ENCODE measurements around the gene HLCS. TPM values are rescaled to one million over a fixed set of nuclear protein-coding genes. Genes with fewer than 3 reads are reported as not detected.

The HLCS gene
- total and polyA plus RNA-seq, 2 of the 8 experiments (the other 6 are each of a cell fraction or from before 2014, with no cell fraction given), result 4.7 to 12.2 TPM

GRCh38 chr21:36753556-36753955 lies 212.9 kb downstream of the HLCS start (continued):
- TF ChIP-seq, protein P1, sequence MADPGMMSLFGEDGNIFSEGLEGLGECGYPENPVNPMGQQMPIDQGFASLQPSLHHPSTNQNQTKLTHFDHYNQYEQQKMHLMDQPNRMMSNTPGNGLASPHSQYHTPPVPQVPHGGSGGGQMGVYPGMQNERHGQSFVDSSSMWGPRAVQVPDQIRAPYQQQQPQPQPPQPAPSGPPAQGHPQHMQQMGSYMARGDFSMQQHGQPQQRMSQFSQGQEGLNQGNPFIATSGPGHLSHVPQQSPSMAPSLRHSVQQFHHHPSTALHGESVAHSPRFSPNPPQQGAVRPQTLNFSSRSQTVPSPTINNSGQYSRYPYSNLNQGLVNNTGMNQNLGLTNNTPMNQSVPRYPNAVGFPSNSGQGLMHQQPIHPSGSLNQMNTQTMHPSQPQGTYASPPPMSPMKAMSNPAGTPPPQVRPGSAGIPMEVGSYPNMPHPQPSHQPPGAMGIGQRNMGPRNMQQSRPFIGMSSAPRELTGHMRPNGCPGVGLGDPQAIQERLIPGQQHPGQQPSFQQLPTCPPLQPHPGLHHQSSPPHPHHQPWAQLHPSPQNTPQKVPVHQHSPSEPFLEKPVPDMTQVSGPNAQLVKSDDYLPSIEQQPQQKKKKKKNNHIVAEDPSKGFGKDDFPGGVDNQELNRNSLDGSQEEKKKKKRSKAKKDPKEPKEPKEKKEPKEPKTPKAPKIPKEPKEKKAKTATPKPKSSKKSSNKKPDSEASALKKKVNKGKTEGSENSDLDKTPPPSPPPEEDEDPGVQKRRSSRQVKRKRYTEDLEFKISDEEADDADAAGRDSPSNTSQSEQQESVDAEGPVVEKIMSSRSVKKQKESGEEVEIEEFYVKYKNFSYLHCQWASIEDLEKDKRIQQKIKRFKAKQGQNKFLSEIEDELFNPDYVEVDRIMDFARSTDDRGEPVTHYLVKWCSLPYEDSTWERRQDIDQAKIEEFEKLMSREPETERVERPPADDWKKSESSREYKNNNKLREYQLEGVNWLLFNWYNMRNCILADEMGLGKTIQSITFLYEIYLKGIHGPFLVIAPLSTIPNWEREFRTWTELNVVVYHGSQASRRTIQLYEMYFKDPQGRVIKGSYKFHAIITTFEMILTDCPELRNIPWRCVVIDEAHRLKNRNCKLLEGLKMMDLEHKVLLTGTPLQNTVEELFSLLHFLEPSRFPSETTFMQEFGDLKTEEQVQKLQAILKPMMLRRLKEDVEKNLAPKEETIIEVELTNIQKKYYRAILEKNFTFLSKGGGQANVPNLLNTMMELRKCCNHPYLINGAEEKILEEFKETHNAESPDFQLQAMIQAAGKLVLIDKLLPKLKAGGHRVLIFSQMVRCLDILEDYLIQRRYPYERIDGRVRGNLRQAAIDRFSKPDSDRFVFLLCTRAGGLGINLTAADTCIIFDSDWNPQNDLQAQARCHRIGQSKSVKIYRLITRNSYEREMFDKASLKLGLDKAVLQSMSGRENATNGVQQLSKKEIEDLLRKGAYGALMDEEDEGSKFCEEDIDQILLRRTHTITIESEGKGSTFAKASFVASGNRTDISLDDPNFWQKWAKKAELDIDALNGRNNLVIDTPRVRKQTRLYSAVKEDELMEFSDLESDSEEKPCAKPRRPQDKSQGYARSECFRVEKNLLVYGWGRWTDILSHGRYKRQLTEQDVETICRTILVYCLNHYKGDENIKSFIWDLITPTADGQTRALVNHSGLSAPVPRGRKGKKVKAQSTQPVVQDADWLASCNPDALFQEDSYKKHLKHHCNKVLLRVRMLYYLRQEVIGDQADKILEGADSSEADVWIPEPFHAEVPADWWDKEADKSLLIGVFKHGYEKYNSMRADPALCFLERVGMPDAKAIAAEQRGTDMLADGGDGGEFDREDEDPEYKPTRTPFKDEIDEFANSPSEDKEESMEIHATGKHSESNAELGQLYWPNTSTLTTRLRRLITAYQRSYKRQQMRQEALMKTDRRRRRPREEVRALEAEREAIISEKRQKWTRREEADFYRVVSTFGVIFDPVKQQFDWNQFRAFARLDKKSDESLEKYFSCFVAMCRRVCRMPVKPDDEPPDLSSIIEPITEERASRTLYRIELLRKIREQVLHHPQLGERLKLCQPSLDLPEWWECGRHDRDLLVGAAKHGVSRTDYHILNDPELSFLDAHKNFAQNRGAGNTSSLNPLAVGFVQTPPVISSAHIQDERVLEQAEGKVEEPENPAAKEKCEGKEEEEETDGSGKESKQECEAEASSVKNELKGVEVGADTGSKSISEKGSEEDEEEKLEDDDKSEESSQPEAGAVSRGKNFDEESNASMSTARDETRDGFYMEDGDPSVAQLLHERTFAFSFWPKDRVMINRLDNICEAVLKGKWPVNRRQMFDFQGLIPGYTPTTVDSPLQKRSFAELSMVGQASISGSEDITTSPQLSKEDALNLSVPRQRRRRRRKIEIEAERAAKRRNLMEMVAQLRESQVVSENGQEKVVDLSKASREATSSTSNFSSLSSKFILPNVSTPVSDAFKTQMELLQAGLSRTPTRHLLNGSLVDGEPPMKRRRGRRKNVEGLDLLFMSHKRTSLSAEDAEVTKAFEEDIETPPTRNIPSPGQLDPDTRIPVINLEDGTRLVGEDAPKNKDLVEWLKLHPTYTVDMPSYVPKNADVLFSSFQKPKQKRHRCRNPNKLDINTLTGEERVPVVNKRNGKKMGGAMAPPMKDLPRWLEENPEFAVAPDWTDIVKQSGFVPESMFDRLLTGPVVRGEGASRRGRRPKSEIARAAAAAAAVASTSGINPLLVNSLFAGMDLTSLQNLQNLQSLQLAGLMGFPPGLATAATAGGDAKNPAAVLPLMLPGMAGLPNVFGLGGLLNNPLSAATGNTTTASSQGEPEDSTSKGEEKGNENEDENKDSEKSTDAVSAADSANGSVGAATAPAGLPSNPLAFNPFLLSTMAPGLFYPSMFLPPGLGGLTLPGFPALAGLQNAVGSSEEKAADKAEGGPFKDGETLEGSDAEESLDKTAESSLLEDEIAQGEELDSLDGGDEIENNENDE (IDR thresholded peaks at IDR 0.05; ENCODE audit: insufficient replicate concordance, low read length), result no peak
- TF ChIP-seq NRF1 (IDR thresholded peaks at IDR 0.05; ENCODE audit: low read depth, low read length) (no peak), TEAD4 (IDR thresholded peaks at IDR 0.05; ENCODE audit: low read depth, low read length) (no peak), TAF7 (optimal IDR thresholded peaks at IDR 0.05; ENCODE audit: borderline replicate concordance, low read depth, low read length) (no peak), RBBP5 (IDR thresholded peaks at IDR 0.05; ENCODE audit: borderline replicate concordance, low read depth, low read length) (no peak), GABPA (IDR thresholded peaks at IDR 0.05; ENCODE audit: borderline replicate concordance, insufficient read depth, low read length) (no peak), TAF1 (IDR thresholded peaks at IDR 0.05; ENCODE audit: low read depth, low read length) (no peak), EP300 (IDR thresholded peaks at IDR 0.05; ENCODE audit: borderline replicate concordance in 1 of 2, low read depth in 2 of 2, low read length in 2 of 2) (no peak), KDM1A (IDR thresholded peaks at IDR 0.05; ENCODE audit: borderline replicate concordance, low read length) (no peak), EZH2 (IDR thresholded peaks at IDR 0.05; ENCODE audit: low read depth, low read length, severe bottlenecking) (no peak), SIN3A (conservative IDR thresholded peaks at IDR 0.05 in 1 of 2, IDR thresholded peaks at IDR 0.05 in 1 of 2; ENCODE audit: low read depth in 1 of 2, low read length in 2 of 2) (no peak)

All from H1 (cell line).